Measurements from ENCODE around the gene UNC13C. TPM values are rescaled to one million over a fixed set of nuclear protein-coding genes. Genes with fewer than 3 reads are reported as not detected.

The UNC13C gene
- total RNA-seq, 1 donor from 2014 or later, result 47.6 TPM

- no peak for DNase-seq
Measured at GRCh38 chr15:54571576-54571975, 593.3 kb downstream of the UNC13C start.

- no peak for DNase-seq
Measured at GRCh38 chr15:54575586-54575985, 597.3 kb downstream of the UNC13C start.

DNA sequence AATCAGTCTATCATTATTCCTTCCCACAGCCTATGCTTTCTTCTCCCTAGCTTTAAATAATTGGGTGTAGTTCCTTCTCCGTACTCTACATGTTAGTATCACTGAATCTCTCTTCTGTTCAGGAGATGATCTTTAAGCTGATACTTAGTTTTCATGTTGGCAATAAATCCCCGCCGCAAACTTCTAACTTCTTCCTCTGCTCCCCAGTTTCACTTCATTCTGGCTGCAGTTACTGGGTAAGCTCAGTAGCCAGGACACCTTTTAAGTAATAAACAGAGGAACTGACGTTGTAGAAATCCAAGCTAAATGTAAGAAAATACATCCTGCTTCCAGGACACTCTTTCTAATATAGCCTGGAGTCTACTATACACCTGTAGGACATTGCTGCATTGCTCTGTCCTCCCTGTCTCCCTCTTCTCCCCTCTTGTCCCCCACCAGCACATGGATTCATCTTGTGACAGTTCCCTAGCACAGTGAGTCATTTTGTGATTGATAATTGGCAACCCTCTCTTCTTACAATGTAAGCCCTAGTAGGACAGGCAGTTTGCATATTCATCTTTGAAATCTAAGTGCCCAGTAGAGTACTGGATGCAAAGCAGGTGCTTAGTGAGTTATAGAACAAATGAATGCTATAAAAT is 598.2 kb downstream of the UNC13C start:
- no peak for DNase-seq

GRCh38 chr15:54577476-54578250 is 599.4 kb downstream of the UNC13C start:
- no peak for DNase-seq

- no peak for DNase-seq
Measured at GRCh38 chr15:54579855-54580254, 601.6 kb downstream of the UNC13C start.

GRCh38 chr15:54580643-54581042 is 602.4 kb downstream of the UNC13C start:
- no peak for DNase-seq

GRCh38 chr15:54582863-54583643 is 604.8 kb downstream of the UNC13C start:
- DNase-seq, result no peak

- no peak for DNase-seq
Measured at GRCh38 chr15:54585063-54585462, 606.8 kb downstream of the UNC13C start.

DNA sequence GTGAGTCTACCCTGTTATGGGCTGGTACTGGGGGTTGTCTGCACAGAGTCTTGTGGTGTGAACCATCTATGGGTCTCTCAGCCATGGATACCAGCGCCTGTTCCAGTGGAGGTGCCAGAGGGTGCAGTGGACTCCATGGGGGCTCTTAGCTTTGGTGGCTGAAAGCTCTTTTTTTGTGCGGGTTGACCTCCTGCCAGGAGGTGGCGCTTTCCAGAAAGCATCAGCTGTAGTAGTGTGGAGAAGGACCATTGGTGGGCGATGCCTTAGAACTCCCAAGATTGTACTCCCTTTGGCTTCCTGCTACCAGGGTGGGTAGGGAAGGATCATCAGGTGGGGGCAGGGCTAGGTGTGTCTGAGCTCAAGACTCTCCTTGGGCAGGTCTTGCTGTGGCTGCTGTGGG is 615.9 kb downstream of the UNC13C start:
- no peak for DNase-seq

GRCh38 chr15:54599386-54599785 is 621.1 kb downstream of the UNC13C start:
- DNase-seq, result no peak

DNA sequence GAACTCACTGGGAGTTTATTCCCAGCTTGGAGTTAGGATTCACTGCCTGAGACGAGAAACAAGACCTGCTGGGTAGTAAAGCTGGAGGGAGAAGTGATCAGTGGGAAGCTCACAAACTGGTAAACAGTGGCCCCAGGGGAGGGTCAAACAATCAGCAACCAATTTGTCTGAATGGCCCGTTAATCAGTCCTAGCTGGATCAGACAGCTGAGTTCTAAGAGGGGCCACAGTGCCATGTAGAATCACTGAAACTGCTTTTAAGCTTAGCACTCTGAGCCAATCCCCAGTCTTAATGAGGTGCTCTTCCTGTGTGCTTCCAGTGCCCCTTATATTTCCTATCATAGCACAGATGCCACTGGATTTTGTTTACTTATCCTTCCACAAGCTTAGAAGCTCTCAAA is 626.8 kb downstream of the UNC13C start:
- no peak for DNase-seq

GRCh38 chr15:54605556-54605955 is 627.3 kb downstream of the UNC13C start:
- DNase-seq, result no peak

- no peak for DNase-seq
Measured at GRCh38 chr15:54608876-54609835, 630.9 kb downstream of the UNC13C start.

- no peak for DNase-seq
Measured at GRCh38 chr15:54618120-54618519, 639.9 kb downstream of the UNC13C start.

DNA sequence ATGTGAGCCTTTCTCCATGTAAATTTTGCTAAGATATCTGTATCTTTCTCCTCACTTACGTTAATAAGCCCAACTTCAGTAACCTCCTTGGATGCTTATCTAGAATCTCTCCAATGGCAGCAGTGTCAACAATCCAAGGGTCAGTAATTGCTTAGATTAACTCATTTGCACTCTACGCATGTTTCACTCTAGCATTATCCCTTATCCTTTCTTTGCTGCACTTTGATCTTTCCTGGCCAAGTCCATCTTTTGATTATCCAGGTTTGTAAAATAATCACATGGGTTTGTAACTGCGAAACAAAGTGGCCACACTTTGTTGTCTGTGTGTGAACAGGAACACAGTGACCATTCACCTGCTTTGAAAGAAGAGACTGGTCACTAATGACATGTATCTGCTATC is 640.9 kb downstream of the UNC13C start:
- no peak for DNase-seq

- DNase-seq, result no peak
Measured at GRCh38 chr15:54620916-54621315, 642.7 kb downstream of the UNC13C start.

- no peak for DNase-seq
Measured at GRCh38 chr15:54636147-54636546, 657.9 kb downstream of the UNC13C start.

DNA sequence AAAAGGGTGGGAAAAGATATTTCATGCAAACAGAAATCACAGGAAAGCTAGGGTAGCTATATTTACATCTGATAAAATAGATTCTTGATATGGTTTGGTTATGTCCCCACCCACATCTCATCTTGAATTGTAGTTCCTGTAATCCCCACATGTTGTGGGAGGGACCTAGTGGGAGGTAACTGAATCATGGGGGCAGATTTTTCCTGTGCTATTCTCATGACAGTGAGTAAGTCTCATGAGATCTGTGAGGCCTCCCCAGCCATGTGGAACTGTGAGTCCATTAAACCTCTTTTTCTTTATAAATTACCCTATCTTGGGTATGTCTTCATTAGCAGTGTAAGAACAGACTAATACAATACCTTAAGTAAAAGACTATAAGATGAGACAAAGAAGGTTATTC is 660.4 kb downstream of the UNC13C start:
- no peak for DNase-seq

GRCh38 chr15:54640873-54641272 is 662.6 kb downstream of the UNC13C start:
- DNase-seq, result no peak

- DNase-seq, result no peak
Measured at GRCh38 chr15:54644796-54645195, 666.6 kb downstream of the UNC13C start.

DNA sequence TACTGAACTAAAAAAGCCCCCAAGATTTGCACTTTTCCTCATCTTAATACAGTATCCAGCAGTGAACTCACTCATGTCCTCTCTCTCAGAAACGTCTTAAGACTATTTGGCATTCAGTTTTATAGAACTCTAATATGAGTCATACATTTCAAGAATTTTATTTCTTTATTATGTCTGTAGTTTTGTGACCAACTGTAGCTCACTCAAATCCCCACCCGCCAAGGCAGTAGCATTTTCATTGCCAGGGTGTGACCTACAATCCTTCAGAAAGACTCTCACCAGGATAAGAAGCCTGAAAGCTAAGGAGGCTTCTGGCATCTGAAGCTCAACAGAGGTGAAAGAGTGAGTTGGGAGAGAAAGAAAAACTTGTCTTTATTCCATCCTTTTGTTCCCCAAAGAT is 681.4 kb downstream of the UNC13C start:
- no peak for DNase-seq

DNA sequence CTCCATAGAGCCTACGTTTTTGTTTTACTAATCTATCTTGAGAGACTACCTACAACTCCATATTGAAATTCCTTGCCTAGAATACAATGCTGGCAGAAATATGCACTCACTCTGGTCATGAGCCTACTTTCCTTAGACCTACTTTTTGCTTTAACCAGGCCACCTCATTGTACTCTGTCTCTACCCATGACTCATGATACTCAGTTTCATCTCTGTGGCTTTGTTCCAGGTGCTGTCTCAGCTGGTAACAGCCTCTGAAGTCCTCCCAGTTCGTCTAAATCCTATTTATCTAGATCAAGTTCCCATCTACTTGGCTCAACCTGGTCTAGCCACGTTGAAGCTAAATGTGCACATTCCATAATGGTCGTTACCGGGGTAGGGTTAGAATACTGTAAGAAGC is 682.1 kb downstream of the UNC13C start:
- DNase-seq, result peak; percentile 5
